Islet precursor cell (in vitro differentiated cells): Measurements from ENCODE around the gene MAN2C1.
"Not testable (repeated sequence)": the region's sequence is repeated elsewhere in the genome, so short reads cannot be mapped to it uniquely, and the experiment has no call there.

Experiments
- DNase-seq: peaks from one replicate; pipeline ENCODE4 v3.0.0-alpha.2; 2018

MAN2C1 gene

GRCh38 chr15:75360856-75361255, 7.6 kb downstream of the MAN2C1 start:
- no peak for DNase-seq

- DNase-seq, result no peak
Measured at GRCh38 chr15:75360391-75360790, 8.0 kb downstream of the MAN2C1 start.

- DNase-seq, result no peak
Measured at GRCh38 chr15:75359537-75360250, 8.7 kb downstream of the MAN2C1 start.

- DNase-seq, result no peak
Measured at GRCh38 chr15:75358771-75359536, 9.5 kb downstream of the MAN2C1 start.

GRCh38 chr15:75357976-75358673, 10.3 kb downstream of the MAN2C1 start:
- DNase-seq, result no peak

GRCh38 chr15:75356517-75356916, 11.9 kb downstream of the MAN2C1 start:
- DNase-seq, result no peak

- DNase-seq, result peak; percentile 51
Measured at GRCh38 chr15:75356006-75356405, 12.4 kb downstream of the MAN2C1 start.

GRCh38 chr15:75355369-75355768, 13.0 kb downstream of the MAN2C1 start:
- no peak for DNase-seq

GRCh38 chr15:75354454-75354853, 14.0 kb downstream of the MAN2C1 start:
- DNase-seq, result no peak

- no peak for DNase-seq
Measured at GRCh38 chr15:75353604-75354003, 14.8 kb downstream of the MAN2C1 start.

GRCh38 chr15:75352186-75353080, 16.0 kb downstream of the MAN2C1 start:
- no peak for DNase-seq

- no peak for DNase-seq
Measured at GRCh38 chr15:75350601-75351361, 17.6 kb downstream of the MAN2C1 start.

- peak; percentile 47 for DNase-seq
Measured at GRCh38 chr15:75349851-75350588, 18.4 kb downstream of the MAN2C1 start.

GRCh38 chr15:75349351-75349669, 19.1 kb downstream of the MAN2C1 start:
- not testable (repeated sequence) for DNase-seq

- peak; percentile 58 for DNase-seq
Measured at GRCh38 chr15:75348562-75349350, 19.7 kb downstream of the MAN2C1 start.

GRCh38 chr15:75348034-75348561, 20.3 kb downstream of the MAN2C1 start:
- no peak for DNase-seq

- DNase-seq, result peak; percentile 74
Measured at GRCh38 chr15:75347222-75348033, 21.0 kb downstream of the MAN2C1 start.

- DNase-seq, result no peak
Measured at GRCh38 chr15:75346796-75347221, 21.6 kb downstream of the MAN2C1 start, which contains the start of gene NEIL1. Gene NEIL1, plus strand, starts transcription at chr15:75347039. Its CDS starts 1,867 bp downstream, at chr15:75348906.

- DNase-seq, result not testable (repeated sequence)
Measured at GRCh38 chr15:75343953-75344352, 24.5 kb downstream of the MAN2C1 start.
